Hypothalamus (tissue), 51 donors: ENCODE results near the gene VANGL1.

ENCODE experiments used
- DNase-seq, 51 donors: peaks; one replicate each; lab custom pipeline; 2025; lab: John Stamatoyannopoulos, UW

VANGL1 gene

DNA sequence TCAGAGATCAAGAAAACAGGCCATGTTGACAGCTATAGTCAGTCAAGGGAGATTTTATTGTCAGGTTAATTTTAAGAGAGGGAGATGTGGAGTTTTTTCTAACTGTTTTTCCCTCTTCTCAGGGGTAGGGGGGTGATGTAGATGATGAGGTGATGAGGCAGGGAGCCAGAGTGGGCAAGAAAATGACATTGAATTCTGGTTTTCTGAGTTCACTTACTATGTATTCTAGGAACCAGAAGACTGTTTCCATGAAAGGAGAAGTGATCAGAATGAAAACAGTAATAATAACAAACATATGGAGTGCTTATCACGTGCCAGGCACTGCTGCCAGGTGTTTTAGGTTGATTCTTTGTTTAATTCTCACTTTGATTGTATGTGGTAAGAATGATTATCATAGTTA lies 86.6 kb downstream of the VANGL1 start:
- DNase-seq, result no peak

DNA sequence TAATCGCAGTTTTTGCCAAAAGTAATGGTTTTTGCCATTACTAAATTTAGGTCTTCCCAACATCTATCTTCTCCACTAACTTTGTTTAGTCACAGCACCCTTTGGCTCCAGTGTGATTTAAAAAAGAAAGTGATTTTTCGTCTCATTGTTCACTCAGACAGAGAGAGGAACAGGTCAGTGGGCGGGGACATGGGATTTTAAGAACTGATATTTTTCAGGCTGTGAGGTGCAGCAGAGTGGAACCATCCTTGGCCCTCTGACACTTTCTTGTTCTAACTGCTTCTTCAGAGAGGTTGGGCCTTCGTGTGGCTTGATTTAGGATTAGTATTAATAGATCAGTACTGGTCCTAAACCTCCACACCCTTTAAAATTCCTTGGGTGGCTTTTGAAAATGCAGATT lies 88.0 kb downstream of the VANGL1 start:
- no peak for DNase-seq

DNA sequence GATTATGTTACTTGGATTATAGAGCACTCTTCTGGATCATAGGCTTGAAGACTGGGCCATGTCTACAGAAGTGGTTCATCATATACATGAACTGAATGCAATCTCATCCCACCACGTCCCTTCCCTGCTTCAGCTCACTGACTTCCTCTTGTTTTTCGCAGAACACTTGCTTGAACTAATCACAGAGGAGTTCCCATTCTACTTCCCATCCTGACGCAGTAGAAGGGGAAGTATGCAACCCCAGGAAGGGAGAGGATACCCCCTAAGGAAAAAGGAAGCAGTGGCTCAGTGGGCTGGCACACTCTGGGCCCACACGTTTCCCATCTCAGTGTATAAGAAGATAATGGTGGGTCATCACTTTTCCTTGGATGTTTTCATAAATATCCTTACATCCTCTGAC lies 90.5 kb downstream of the VANGL1 start:
- no peak for DNase-seq

DNA sequence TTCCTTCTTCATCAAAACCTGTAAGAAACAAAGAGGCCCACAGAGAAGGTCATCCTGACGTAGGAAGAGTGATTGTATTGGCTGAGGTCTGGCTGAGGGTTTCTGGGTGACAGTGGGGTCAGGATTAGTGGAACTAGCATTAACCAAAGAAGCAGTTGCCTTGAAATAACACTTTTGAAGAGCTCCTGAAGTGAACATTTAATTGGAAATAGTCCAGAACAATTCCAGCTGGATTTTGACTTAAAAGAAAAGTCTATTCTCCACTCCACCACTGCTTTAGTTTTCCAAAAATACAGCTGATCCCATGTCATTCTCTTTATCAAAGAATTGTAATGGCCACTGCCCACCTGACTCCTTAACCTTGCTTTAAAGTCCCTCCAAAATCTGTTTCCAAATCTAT lies 99.0 kb downstream of the VANGL1 start:
- DNase-seq, result no peak

DNA sequence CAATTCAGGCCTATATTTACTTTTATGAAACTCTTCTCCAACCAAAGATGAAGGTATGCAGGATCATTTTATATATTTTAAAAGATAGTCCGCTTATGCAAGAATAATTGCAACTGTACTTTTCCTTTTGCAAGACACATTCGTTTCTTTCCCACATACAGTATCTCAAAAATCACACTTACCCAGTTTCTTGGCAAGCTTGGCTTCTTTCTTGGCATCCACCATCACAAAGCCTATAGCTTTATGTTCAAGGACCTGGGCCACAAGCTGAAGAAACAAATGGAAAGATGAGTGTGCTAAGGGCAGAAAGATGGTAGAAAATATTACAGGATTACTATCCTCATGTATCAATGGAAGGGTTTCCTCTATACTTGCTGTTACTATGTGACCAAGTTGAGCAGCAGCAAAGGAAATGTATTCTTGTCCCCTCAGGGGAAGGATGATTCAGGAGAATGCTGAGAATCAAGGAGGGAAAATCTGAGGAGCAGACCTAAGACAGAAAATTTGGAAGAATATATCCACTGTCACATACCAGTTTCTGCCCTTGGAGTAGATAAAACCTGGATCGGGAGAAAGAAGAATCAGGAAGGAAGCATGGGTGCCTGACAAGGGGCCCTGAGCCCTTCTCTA lies 103.0 kb downstream of the VANGL1 start:
- no peak for DNase-seq

DNA sequence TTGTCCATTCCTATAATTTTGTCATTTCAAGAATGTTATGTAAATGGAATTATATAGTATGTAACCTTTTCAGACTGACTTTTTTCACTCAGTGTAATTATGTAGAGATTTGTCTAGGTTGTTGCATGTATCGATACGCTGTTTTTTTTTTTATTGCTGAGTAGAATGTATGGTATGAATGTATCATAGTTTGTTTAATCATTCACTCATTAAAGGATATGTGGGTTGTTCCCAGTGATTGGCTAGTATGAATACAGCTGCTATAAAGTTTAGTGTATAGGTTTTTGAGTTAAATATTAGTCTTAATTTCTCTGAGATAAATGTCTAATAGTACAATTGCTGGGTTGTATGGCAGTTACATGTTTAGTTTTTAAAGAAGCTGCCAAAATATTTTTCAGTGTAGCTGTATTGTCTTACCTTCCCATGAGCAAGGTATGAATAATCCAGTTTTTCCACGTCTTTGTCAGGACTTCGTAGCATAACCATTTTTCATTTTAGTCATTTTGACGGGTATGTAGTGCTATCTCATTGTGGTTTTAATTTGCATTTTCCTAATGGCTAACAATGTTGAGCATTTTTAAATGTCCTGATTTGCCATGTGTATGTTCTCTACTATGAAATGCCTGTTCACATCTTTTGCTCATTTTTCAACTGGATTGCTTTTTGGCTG lies 104.4 kb downstream of the VANGL1 start:
- no peak for DNase-seq
